HepG2 (cell line): ENCODE results near the gene BABAM1. TPM values are rescaled to one million over a fixed set of nuclear protein-coding genes. Genes with fewer than 3 reads are reported as not detected.

Experiments used
- CEBPZ ChIP-seq: IDR thresholded peaks from 2 replicates; pipeline ENCODE4 v1.6.1; 2012; ENCODE audit warnings: low read length, improper control_type of control experiment
- CREBL2 ChIP-seq: sonication (generic); formaldehyde crosslinking; IDR thresholded peaks from 2 replicates; pipeline ENCODE4 v1.8.1; 2023; ENCODE audit warnings: missing genetic modification reagents, mild to moderate bottlenecking, borderline replicate concordance
- GTF2F1 ChIP-seq: fragments of 150-350 bp; IDR thresholded peaks from 2 replicates; pipeline ENCODE4 v1.6.1; 2014; ENCODE audit warnings: low read length
- HMGA1 ChIP-seq: sonication (generic); formaldehyde crosslinking; conservative IDR thresholded peaks from 2 replicates; pipeline ENCODE4 v1.4.0; 2020; ENCODE audit warnings: missing genetic modification reagents
- NCOA5 ChIP-seq: sonication (generic); formaldehyde crosslinking; IDR thresholded peaks from 2 replicates; pipeline ENCODE4 v1.4.0; 2020; ENCODE audit warnings: missing genetic modification reagents
- PHF21A ChIP-seq: sonication (generic); formaldehyde crosslinking; IDR thresholded peaks from 2 replicates; pipeline ENCODE4 v1.5.0; 2020; ENCODE audit warnings: mild to moderate bottlenecking, missing genetic modification reagents
- SMAD3 ChIP-seq: sonication (generic); formaldehyde crosslinking; IDR thresholded peaks from 2 replicates; pipeline ENCODE4 v1.4.0; 2020; ENCODE audit warnings: missing genetic modification reagents
- TOE1 ChIP-seq: sonication (generic); formaldehyde crosslinking; IDR thresholded peaks from 2 replicates; pipeline ENCODE4 v1.4.0; 2020; ENCODE audit warnings: mild to moderate bottlenecking, missing genetic modification reagents
- ZBTB39 ChIP-seq: sonication (generic); formaldehyde crosslinking; IDR thresholded peaks from 2 replicates; pipeline ENCODE4 v1.5.0; 2020; ENCODE audit warnings: missing genetic modification reagents
- ZFP36L2 ChIP-seq: sonication (generic); formaldehyde crosslinking; IDR thresholded peaks from 2 replicates; pipeline ENCODE4 v1.4.0; 2020; ENCODE audit warnings: missing genetic modification reagents
- ZNF333 ChIP-seq: sonication (generic); formaldehyde crosslinking; IDR thresholded peaks from 2 replicates; pipeline ENCODE4 v1.4.0; 2020; ENCODE audit warnings: mild to moderate bottlenecking, missing genetic modification reagents, borderline replicate concordance
- ZNF44 ChIP-seq: sonication (generic); formaldehyde crosslinking; IDR thresholded peaks from 2 replicates; pipeline ENCODE4 v1.5.1; 2020; ENCODE audit warnings: mild to moderate bottlenecking, missing genetic modification reagents
- ZNF513 ChIP-seq: sonication (generic); formaldehyde crosslinking; conservative IDR thresholded peaks from 2 replicates; pipeline ENCODE4 v1.5.0; 2020; ENCODE audit warnings: missing genetic modification reagents
- ZNF609 ChIP-seq: sonication (generic); formaldehyde crosslinking; IDR thresholded peaks from 2 replicates; pipeline ENCODE4 v1.4.0; 2020; ENCODE audit warnings: mild to moderate bottlenecking, missing genetic modification reagents, borderline replicate concordance
- ZNF776 ChIP-seq: sonication (generic); formaldehyde crosslinking; IDR thresholded peaks from 2 replicates; pipeline ENCODE4 v1.4.0; 2020; ENCODE audit warnings: mild to moderate bottlenecking, missing genetic modification reagents
- ZNF790 ChIP-seq: sonication (generic); formaldehyde crosslinking; IDR thresholded peaks from 2 replicates; pipeline ENCODE4 v1.8.0; 2022; ENCODE audit warnings: missing genetic modification reagents, mild to moderate bottlenecking, borderline replicate concordance
- polyA plus RNA-seq, 8 experiments: library from polyadenylated mRNA; depleted of rRNA in 3 of 8; stranded (reverse) in 7 of 8; unstranded in 1 of 8; fragments of >200 nt; fragmentation: Illumina TruSeq in 4 of 8; extraction: Trizol in 4 of 8; gene quantifications; 2 replicates each; pipeline versions ENCODE4 v1.2.1 to v1.2.3, GENCODE V29; 2011 to 2016; ENCODE audit warnings: low read depth in 4 of 8, missing spikeins in 1 of 8, mixed read lengths in 1 of 8; ENCODE audit not compliant: insufficient read depth in 1 of 8
- total RNA-seq, 5 experiments: library from RNA; depleted of rRNA; stranded (reverse); fragments of >200 nt; fragmentation: Illumina TruSeq; extraction: Trizol; gene quantifications; 2 replicates each; pipeline ENCODE4 v1.2.3, GENCODE V29; 2016; ENCODE audit warnings: low read depth in 1 of 5

Gene BABAM1
- total and polyA plus RNA-seq, 2 of the 13 experiments (the other 11 are each of a cell fraction or from before 2014, with no cell fraction given) = 70.0 to 82.0 TPM

GRCh38 chr19:17243830-17244617 lies 23.2 kb upstream of the BABAM1 start (continued):
- TF ChIP-seq CEBPZ (no peak), ZNF790 (CRISPR knock-in tag) (no peak), GTF2F1 (no peak), PHF21A (peak; percentile 64; the same call in 1 of the 2 replicates), ZBTB39 (no peak), SMAD3 (CRISPR knock-in tag) (0 out of 2 replicates have a peak, but pooled peaks have one; percentile 40), ZNF609 (CRISPR knock-in tag) (peak; percentile 61; the same call in 1 of the 2 replicates), ZNF44 (CRISPR knock-in tag) (no peak), ZNF333 (CRISPR knock-in tag) (no peak; the same call in 1 of the 2 replicates), ZFP36L2 (CRISPR knock-in tag) (no peak), ZNF776 (CRISPR knock-in tag) (no peak), CREBL2 (CRISPR knock-in tag) (no peak), HMGA1 (CRISPR knock-in tag) (no peak), TOE1 (CRISPR knock-in tag) (no peak), NCOA5 (CRISPR knock-in tag) (no peak), ZNF513 (no peak)
